HG02943 (cell line): ENCODE measurements around the gene IFNGR1.
A peak's percentile ranks its signal among the peaks of the same experiment; 100 is the strongest.

ENCODE experiments used
- ATAC-seq: cut with Tn5 transposase; IDR thresholded peaks from one replicate; pipeline ENCODE4 v1.9.1; 2021; ENCODE audit warnings: mild to moderate bottlenecking, low read depth, moderate library complexity; ENCODE audit not compliant: unreplicated experiment

IFNGR1 gene

DNA sequence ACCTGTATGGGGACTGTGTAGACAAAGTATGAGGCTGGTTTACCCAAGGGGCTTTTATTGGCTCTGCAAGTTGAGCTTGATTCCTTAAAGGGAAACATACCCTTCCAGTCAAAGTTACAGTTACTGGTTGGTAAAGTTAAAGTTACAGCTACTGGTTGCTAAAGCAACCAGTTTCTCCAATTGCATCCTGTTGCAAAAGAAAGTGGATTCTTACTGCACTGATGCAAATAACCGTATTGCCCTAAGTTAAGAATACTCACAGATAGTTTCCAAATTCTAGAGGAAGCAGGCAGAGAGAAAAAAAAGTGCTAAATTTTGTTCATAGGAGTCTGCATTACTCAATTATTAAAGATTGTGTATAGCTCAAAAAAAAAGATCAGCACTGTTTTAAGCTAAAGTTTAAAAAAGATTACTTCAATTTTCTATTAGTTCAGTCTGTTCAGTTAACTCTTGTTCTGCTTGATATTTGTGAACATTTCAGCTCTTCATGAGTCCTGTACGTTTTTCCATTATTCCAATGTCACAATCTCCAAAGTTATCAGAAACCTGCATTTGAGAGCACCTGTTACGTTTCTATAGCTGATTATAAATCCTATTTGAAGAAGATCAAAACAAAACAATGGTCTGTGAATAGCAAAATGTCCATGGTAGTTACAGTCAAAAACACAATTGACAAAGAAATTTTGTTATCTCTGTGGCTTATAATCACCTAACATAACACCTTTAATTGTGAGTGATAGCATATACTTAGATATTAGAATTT lies 37.1 kb downstream of the IFNGR1 start:
- no peak for ATAC-seq

DNA sequence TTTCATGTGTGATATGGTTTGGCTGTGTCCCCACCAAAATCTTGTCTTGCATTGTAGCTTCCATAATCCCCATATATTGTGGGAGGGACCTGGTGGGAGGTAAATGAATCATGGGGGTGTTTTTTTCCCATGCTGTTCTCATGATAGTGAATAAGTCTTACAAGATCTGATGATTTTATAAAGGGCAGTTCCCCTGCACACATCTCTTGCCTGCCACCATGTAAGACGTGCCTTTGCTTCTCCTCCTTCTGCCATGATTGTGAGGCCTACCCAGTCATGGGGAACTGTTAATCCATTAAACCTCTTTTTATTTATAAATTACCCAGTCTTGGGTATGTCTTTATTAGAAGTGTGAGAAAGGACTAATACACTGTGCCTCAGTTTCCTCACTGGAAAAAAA lies 41.6 kb downstream of the IFNGR1 start:
- ATAC-seq, result no peak

DNA sequence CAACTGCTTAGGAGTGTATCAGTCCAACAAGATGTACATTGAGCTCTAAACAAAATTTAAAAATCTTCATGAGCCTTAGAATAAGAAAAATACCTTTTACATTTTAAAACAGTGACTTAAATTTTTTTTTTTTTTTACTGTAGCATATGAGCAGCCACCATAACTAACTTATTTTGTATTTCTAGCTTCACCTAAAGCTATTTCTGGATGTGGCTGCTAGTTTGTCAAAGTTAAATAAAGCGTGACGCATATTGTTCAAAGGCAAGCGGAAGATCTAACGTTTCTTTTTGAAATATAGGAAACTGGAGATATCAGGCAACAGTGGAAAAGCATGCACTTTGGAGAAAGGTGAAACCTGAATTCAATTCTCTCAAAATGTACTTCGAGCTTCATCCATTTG lies 42.5 kb downstream of the IFNGR1 start:
- ATAC-seq, result no peak

- ATAC-seq, result no peak
These were observed 43.3 kb downstream of the IFNGR1 start for GRCh38 chr6:137175868-137176245.

- ATAC-seq, result no peak
These were observed 43.9 kb downstream of the IFNGR1 start for GRCh38 chr6:137175157-137175867.

- no peak for ATAC-seq
These were observed 45.7 kb downstream of the IFNGR1 start, which contains the start of gene IL22RA2 for GRCh38 chr6:137173501-137173900. IL22RA2 (minus strand) TSS chr6:137173644; CDS start chr6:137161749, 11,895 bp downstream.

DNA sequence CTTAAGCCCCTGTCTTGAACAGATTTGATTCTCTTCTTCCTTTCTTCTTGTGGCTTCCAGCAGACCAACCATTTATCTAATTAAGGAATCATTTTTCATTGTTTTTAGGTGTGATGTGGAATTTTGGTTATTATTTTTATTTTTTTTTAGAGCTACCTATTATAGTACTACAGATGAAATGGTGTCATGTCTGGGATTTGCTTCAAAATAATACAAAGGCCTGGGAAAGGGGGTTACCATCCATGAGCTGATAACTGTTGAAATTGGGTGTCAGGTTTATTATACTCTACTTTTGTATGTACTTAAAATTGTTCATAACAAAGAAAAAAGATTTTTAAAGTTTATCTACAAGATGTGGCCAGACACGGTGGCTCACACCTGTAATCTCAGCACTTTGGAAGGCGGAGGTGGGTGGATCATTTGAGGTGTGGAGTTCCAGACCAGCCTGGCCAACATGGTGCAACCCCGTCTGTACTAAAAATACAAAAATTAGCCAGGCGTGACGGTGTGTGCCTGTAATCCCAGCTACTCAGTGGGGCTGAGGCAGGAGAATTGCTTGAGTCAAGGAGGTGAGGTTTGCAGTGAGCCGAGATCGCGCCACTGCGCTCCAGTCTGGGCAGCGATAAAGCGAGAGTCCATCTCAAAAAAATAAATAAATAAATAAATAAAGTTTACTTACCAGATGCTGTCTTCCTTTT lies 46.3 kb downstream of the IFNGR1 start:
- ATAC-seq, result no peak

GRCh38 chr6:137171824-137172733 lies 47.1 kb downstream of the IFNGR1 start:
- ATAC-seq, result no peak

DNA sequence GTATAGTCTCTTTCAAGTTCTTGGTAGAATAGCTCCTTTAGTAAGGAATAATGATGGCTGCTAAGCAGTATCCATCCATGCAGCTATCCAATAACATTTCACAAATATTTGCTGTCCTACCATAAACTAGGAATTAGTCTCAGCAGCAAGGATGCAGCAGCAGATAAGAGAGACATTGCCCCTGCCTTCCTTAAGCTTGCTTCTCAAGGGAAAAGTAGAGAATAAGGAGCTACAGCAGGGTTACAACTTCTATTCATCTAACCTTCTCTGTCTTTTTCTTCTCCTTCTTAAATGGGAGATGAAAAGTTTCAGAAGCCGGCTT lies 48.2 kb downstream of the IFNGR1 start:
- no peak for ATAC-seq

GRCh38 chr6:137170266-137171052 lies 48.7 kb downstream of the IFNGR1 start:
- ATAC-seq, result no peak

DNA sequence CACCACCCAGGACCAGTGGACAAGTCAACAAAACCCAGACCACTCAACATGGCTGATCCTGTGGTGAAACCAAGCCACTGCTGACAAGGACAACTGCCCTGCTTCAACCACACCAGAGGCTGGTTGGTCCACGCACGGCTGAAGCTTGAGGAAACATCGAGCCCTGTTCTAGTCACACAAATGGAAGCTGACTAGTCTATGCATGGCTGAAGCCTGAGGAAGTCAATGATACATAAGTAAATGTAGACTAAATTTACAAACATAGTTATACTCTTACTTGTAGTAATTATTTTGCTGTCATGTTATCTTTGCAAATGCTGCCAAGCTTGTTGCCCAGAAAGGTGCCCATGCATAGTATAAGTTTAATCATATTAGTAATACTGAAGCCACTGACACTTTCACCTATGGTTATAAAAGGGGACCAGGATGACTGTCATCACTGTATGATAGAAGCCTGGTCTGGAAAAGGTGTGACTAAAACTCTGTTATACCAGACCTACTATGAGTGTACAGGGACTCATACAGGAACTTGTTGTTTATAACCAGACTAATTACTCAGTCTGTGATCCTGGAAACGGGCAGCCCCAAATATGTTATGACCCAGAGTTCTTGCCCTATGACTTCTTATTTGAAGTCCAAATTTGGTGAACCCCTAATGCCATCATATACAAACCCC lies 51.3 kb downstream of the IFNGR1 start:
- no peak for ATAC-seq

DNA sequence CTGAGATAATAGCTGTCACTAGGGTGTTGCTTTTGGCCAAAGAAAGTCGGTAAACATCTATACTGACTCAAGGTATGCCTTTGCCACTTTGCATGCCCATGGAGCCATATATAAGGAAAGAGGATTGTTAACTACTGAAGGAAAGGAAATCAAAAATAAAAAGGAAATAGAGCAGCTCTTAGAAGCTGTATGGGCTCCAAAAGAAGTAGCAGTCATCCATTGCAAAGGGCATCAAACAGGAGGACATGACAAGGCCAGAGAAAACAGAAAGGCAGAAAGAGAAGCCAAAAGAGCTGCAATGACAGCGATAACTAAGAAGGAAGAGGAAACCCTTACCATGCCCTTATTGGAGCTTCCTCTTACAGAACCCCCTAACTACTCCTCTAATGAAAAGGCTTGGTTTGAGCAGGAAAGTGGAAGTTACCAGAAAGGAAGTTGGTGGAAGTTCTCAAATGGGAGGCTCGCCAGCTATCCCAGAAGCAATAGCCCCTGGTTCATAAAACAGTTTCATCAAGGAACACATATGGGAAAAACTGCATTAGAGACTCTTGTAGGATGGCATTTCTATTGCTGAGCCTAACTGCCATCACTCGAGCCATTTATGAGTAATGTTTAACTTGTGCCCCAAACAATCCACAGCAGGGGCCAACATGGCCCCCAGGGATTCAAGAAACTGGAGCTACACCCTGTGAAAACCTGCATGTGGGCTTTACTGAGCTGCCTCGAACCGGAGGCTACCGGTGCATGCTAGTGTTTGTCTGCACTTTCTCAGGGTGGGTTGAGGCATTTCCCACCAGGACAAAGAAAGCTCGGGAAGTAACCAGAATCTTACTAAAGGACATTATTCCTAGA lies 52.7 kb downstream of the IFNGR1 start:
- no peak for ATAC-seq

DNA sequence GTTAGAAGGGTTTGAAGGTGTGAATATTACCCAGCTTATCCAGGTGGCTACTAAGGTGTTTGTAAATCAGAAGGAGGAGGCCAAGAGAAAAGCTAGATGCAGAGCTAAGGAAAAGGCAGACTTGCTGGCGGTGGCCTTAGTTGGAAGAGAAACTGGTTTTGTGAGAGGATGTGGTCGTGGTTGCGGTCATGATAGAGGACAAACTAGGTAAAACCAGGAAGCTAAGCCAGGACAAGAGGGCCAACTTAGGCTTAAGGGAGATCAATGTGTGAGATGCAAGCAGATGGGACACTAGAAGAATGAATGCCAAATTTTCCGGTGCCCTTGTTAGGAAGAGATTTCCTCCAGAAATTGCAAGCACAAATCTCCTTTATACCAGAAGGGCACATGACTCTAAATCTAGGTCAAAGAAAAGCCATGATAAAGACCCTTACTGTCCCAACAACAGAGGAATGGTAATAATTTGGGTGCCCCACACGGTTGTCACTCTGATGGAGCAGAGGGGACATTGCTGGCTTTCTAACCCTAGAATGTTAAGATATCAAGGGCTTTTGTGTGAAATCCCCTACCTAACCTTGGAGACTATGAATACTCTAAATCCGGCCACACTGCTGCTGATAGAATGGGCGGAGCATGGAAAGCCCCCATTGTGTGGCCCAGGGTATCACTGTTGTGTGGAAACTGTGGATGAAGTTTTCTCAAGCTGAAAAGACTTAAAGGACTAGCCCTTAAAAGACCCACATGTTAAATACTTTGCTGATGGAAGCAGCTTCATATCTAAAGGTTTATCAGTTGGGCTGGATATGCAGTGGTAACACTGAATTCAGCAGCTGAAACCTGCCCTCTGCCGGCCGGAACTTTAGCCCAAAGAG lies 53.6 kb downstream of the IFNGR1 start:
- ATAC-seq, result peak; percentile 71

GRCh38 chr6:137163732-137164318 lies 55.4 kb downstream of the IFNGR1 start:
- no peak for ATAC-seq

- ATAC-seq, result no peak
These were observed 56.4 kb downstream of the IFNGR1 start for GRCh38 chr6:137162692-137163306.

GRCh38 chr6:137161949-137162348 lies 57.2 kb downstream of the IFNGR1 start:
- ATAC-seq, result no peak

GRCh38 chr6:137160763-137161162 lies 58.4 kb downstream of the IFNGR1 start:
- ATAC-seq, result no peak
